ENCODE measurements around the gene LINC00237.

LINC00237 gene

GRCh38 chr20:21106171-21107017, at the start of gene LINC00237:
TSS of gene LINC00237 (minus strand) at chr20:21106358.
- in situ Hi-C loops (cut with MboI; ENCODE audit: low pct_unique_long_range_greater_than_20kb, low sequenced_read_pairs, unreplicated experiment) = loop anchor here (25.0 kb wide), 5 partner anchors 281 to 1456 kb away; partner anchors contain the start of genes INSM1, NKX2-2, NKX2-4 and PAX1
- no peak for TF ChIP-seq CTCF (IDR thresholded peaks at IDR 0.05; ENCODE audit: extremely low read depth, insufficient read depth, missing control alignments)
- DNase-seq (ENCODE audit: low spot score) = no peak

- in situ Hi-C loops (cut with MboI; ENCODE audit: low pct_unique_long_range_greater_than_20kb, low sequenced_read_pairs, unreplicated experiment) = no loop called here
- no peak for TF ChIP-seq CTCF (IDR thresholded peaks at IDR 0.05; ENCODE audit: extremely low read depth, insufficient read depth, missing control alignments)
- DNase-seq (ENCODE audit: low spot score) = no peak
Measured at GRCh38 chr20:21155268-21155667, 49.1 kb upstream of the LINC00237 start.

- no peak for TF ChIP-seq CTCF (IDR thresholded peaks at IDR 0.05; ENCODE audit: extremely low read depth, insufficient read depth, missing control alignments)
- in situ Hi-C loops (cut with MboI; ENCODE audit: low pct_unique_long_range_greater_than_20kb, low sequenced_read_pairs, unreplicated experiment) = no loop called here
- no peak for DNase-seq (ENCODE audit: low spot score)
Measured at GRCh38 chr20:21154692-21155091, 48.5 kb upstream of the LINC00237 start.

- in situ Hi-C loops (cut with MboI; ENCODE audit: low pct_unique_long_range_greater_than_20kb, low sequenced_read_pairs, unreplicated experiment) = no loop called here
- no peak for DNase-seq (ENCODE audit: low spot score)
- TF ChIP-seq CTCF (IDR thresholded peaks at IDR 0.05; ENCODE audit: extremely low read depth, insufficient read depth, missing control alignments) = no peak
Measured at GRCh38 chr20:21151791-21152190, 45.6 kb upstream of the LINC00237 start.

GRCh38 chr20:21149344-21149743, 43.2 kb upstream of the LINC00237 start:
- no peak for TF ChIP-seq CTCF (IDR thresholded peaks at IDR 0.05; ENCODE audit: extremely low read depth, insufficient read depth, missing control alignments)
- no peak for DNase-seq (ENCODE audit: low spot score)
- in situ Hi-C loops (cut with MboI; ENCODE audit: low pct_unique_long_range_greater_than_20kb, low sequenced_read_pairs, unreplicated experiment) = no loop called here

- in situ Hi-C loops (cut with MboI; ENCODE audit: low pct_unique_long_range_greater_than_20kb, low sequenced_read_pairs, unreplicated experiment) = no loop called here
- no peak for DNase-seq (ENCODE audit: low spot score)
- no peak for TF ChIP-seq CTCF (IDR thresholded peaks at IDR 0.05; ENCODE audit: extremely low read depth, insufficient read depth, missing control alignments)
Measured at GRCh38 chr20:21147593-21147992, 41.4 kb upstream of the LINC00237 start.

All from GM13977 (cell line).